Measurements from ENCODE around the gene TULP4.

The TULP4 gene

GRCh38 chr6:158408013-158408412 lies 95.7 kb downstream of the TULP4 start:
- H3K9me3 ChIP-seq (ENCODE audit: low read depth, low read length): no peaks in the 10 kb centered on the region
- no peak for DNase-seq (ENCODE audit: low read depth, low spot score)
- no peak overlapping the region for H3K27ac ChIP-seq
- H3K4me3 ChIP-seq: no peak overlapping the region
- no peaks in the 10 kb centered on the region for H3K36me3 ChIP-seq (ENCODE audit: insufficient read depth, low read length)
- no peak for TF ChIP-seq FOXP2 (optimal IDR thresholded peaks at IDR 0.05; ENCODE audit: control extremely low read depth, extremely low read length, insufficient read depth)
- TF ChIP-seq EZH2 (IDR thresholded peaks at IDR 0.05): no peak
- no peak for TF ChIP-seq POLR2AphosphoS5 (IDR thresholded peaks at IDR 0.05; ENCODE audit: borderline replicate concordance, low read depth, low read length)
- no peak overlapping the region for H3K9ac ChIP-seq (ENCODE audit: insufficient read length)

DNA sequence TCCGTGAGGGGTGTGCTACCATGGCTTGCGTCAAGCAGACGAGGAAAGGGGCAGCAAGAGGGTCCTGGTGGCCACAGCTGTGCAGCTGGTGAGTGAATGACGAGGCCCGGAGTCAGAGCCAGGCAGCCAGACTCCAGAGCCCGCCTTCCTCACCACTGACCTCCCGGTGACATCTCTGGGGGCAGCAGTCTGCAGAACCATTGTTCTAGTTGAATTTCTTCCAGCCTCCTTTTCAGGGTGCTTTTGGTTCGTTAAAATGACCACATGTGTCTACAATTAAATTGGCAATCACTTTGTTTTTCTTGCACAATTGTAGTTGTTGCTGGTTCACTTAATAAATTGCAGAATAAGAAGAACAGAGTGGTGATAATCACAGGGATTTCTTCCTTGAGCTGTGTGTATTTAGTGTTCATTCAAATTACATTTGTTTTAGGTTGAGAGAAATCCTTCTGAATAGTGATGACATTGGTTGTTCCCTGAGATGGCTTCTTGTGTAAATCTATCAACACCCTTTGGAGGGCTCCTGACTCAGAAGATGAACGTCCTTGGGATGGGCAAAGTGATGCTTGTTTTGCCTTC lies 96.4 kb downstream of the TULP4 start:
- DNase-seq (ENCODE audit: low read depth, low spot score): no peak
- Histone ChIP-seq H3K9me3 (ENCODE audit: low read depth, low read length) (no peaks in the 10 kb centered on the region), H3K27ac (no peak overlapping the region), H3K9ac (ENCODE audit: insufficient read length) (no peak overlapping the region), H3K36me3 (ENCODE audit: insufficient read depth, low read length) (no peaks in the 10 kb centered on the region), H3K4me3 (no peak overlapping the region)
- TF ChIP-seq FOXP2 (optimal IDR thresholded peaks at IDR 0.05; ENCODE audit: control extremely low read depth, extremely low read length, insufficient read depth) (no peak), EZH2 (IDR thresholded peaks at IDR 0.05) (no peak), POLR2AphosphoS5 (IDR thresholded peaks at IDR 0.05; ENCODE audit: borderline replicate concordance, low read depth, low read length) (no peak)

DNA sequence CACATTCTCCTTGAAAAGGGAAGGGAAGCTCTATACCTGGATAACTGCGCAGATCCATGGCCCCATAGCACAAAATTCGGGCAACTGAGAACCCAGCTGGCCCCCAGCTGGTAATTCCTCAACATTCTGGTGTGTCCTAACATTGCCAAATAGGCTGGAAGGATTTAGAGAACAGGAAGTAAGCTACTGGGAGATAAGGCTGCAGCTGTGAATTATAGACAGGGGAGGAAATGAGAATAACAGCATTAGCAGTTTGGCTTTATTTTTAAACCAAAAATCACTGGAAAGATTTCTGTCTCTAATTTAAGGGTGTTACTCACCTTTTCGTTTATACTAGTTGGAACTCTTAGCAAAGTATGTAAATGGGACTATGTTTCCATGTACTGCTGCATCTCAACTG lies 97.2 kb downstream of the TULP4 start:
- 0 out of 2 replicates have a peak overlapping the region, but pooled peaks have one; percentile 4 for H3K27ac ChIP-seq
- H3K4me3 ChIP-seq: no peak overlapping the region
- H3K9ac ChIP-seq (ENCODE audit: insufficient read length): no peak overlapping the region
- TF ChIP-seq FOXP2 (optimal IDR thresholded peaks at IDR 0.05; ENCODE audit: control extremely low read depth, extremely low read length, insufficient read depth): no peak
- TF ChIP-seq POLR2AphosphoS5 (IDR thresholded peaks at IDR 0.05; ENCODE audit: borderline replicate concordance, low read depth, low read length): no peak
- no peak for TF ChIP-seq EZH2 (IDR thresholded peaks at IDR 0.05)
- H3K36me3 ChIP-seq (ENCODE audit: insufficient read depth, low read length): 0 out of 2 replicates have a peak, but pooled peaks cover 2% of the 10 kb centered on the region
- DNase-seq (ENCODE audit: low read depth, low spot score): no peak
- no peaks in the 10 kb centered on the region for H3K9me3 ChIP-seq (ENCODE audit: low read depth, low read length)

DNA sequence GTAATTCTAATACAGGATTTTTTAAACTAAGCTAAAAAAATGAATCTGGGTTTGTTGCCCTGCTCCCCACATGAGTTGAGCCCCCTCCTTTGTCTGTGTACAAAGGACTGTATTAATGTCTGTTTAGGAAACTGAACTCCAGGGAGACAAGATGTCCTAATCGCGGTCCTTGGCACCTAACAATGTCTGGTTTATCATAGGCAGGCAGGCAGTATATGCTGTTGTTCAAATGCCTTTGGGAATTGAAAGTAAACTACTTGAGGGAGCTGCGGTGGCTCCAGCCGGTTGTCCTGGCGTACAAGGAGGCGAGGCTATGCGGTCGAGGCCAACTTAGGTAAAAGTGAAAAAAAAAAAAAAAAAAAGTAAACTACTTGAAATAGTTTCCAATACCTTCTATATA lies 98.5 kb downstream of the TULP4 start:
- Histone ChIP-seq H3K4me3 (no peak overlapping the region), H3K9me3 (ENCODE audit: low read depth, low read length) (no peaks in the 10 kb centered on the region), H3K27ac (no peak overlapping the region), H3K36me3 (ENCODE audit: insufficient read depth, low read length) (0 out of 2 replicates have a peak, but pooled peaks cover 2% of the 10 kb centered on the region), H3K9ac (ENCODE audit: insufficient read length) (no peak overlapping the region)
- no peak for TF ChIP-seq POLR2AphosphoS5 (IDR thresholded peaks at IDR 0.05; ENCODE audit: borderline replicate concordance, low read depth, low read length)
- TF ChIP-seq EZH2 (IDR thresholded peaks at IDR 0.05): no peak
- TF ChIP-seq FOXP2 (optimal IDR thresholded peaks at IDR 0.05; ENCODE audit: control extremely low read depth, extremely low read length, insufficient read depth): no peak
- no peak for DNase-seq (ENCODE audit: low read depth, low spot score)

DNA sequence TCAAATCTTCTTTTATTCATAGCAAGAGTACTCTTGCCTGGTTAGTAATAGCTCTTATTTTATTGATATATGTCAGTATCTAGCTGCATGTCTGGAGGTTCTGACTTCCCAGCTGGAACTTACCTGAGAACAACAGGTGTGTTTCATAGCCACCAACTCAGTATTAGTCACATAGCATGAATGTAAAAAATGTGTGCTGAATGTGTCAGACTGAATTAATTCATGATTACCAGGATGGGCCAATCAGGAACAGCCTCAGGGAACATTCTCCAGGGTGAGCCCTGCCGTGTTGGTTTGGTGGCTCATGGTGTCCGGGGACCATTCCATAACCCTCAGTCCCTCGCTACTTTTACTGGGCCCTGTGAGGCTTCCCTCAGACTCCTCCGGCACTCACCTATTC lies 99.7 kb downstream of the TULP4 start:
- TF ChIP-seq EZH2 (IDR thresholded peaks at IDR 0.05) (no peak), POLR2AphosphoS5 (IDR thresholded peaks at IDR 0.05; ENCODE audit: borderline replicate concordance, low read depth, low read length) (no peak), FOXP2 (optimal IDR thresholded peaks at IDR 0.05; ENCODE audit: control extremely low read depth, extremely low read length, insufficient read depth) (no peak)
- DNase-seq (ENCODE audit: low read depth, low spot score): no peak

DNA sequence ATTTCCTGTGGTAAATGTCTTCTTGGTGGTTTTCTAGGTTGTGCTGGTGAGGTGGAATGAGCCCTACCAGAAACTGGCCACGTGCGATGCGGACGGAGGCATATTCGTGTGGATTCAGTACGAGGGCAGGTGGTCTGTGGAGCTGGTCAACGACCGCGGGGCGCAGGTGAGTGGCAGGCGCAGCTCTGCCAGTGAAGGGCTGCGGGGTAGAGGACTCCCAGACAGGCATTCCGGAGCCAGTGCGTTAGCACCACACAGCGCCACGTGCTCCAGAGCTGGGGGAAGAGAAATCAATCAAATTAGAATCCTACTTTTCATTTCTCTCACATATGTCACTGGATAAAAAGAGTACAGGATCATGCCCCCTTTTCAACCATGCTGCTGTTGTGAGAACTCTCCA lies 100.8 kb downstream of the TULP4 start:
- no peaks in the 10 kb centered on the region for H3K9me3 ChIP-seq (ENCODE audit: low read depth, low read length)
- no peak overlapping the region for H3K27ac ChIP-seq
- no peak overlapping the region for H3K9ac ChIP-seq (ENCODE audit: insufficient read length)
- no peak for TF ChIP-seq POLR2AphosphoS5 (IDR thresholded peaks at IDR 0.05; ENCODE audit: borderline replicate concordance, low read depth, low read length)
- no peak for TF ChIP-seq FOXP2 (optimal IDR thresholded peaks at IDR 0.05; ENCODE audit: control extremely low read depth, extremely low read length, insufficient read depth)
- no peak for TF ChIP-seq EZH2 (IDR thresholded peaks at IDR 0.05)
- DNase-seq (ENCODE audit: low read depth, low spot score): no peak
- no peak overlapping the region for H3K4me3 ChIP-seq
- H3K36me3 ChIP-seq (ENCODE audit: insufficient read depth, low read length): 0 out of 2 replicates have a peak, but pooled peaks cover 2% of the 10 kb centered on the region

More for the DNA sequence above, 99.7 kb downstream of the TULP4 start:
- Histone ChIP-seq H3K4me3 (no peak overlapping the region), H3K9me3 (ENCODE audit: low read depth, low read length) (no peaks in the 10 kb centered on the region), H3K36me3 (ENCODE audit: insufficient read depth, low read length) (0 out of 2 replicates have a peak, but pooled peaks cover 2% of the 10 kb centered on the region), H3K27ac (no peak overlapping the region), H3K9ac (ENCODE audit: insufficient read length) (no peak overlapping the region)

- no peak overlapping the region for H3K4me3 ChIP-seq
- TF ChIP-seq POLR2AphosphoS5 (IDR thresholded peaks at IDR 0.05; ENCODE audit: borderline replicate concordance, low read depth, low read length) (no peak), EZH2 (IDR thresholded peaks at IDR 0.05) (no peak), FOXP2 (optimal IDR thresholded peaks at IDR 0.05; ENCODE audit: control extremely low read depth, extremely low read length, insufficient read depth) (no peak)
- DNase-seq (ENCODE audit: low read depth, low spot score): no peak
- no peak overlapping the region for H3K27ac ChIP-seq
- no peak overlapping the region for H3K9ac ChIP-seq (ENCODE audit: insufficient read length)
- H3K36me3 ChIP-seq (ENCODE audit: insufficient read depth, low read length): 0 out of 2 replicates have a peak, but pooled peaks cover 2% of the 10 kb centered on the region
- H3K9me3 ChIP-seq (ENCODE audit: low read depth, low read length): no peaks in the 10 kb centered on the region
Observed at GRCh38 chr6:158413814-158414565, 101.7 kb downstream of the TULP4 start.

DNA sequence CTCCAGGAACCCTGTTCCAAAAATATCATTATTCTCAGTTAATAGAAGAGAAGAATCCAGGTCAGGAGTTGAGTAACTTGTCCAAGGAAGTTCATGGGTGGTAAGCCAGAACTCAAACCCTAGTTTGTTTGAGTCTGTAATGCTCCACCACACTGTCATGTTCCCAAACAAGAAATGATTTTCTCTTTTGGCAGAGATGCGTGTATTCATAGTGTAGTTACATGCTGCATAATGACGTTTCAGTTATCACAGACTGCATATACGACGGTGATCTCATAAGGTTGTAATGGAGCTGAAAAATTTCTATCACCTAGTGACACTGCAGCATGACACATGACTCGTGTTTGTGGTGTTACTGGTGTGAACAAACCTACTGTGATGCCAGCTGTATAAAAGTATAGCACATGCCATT lies 102.6 kb downstream of the TULP4 start:
- Histone ChIP-seq H3K9ac (ENCODE audit: insufficient read length) (no peak overlapping the region), H3K9me3 (ENCODE audit: low read depth, low read length) (peaks cover 5% of the 10 kb centered on the region; the same call in 1 of the 2 replicates), H3K36me3 (ENCODE audit: insufficient read depth, low read length) (peaks cover 9% of the 10 kb centered on the region; the same call in 1 of the 2 replicates), H3K4me3 (no peak overlapping the region), H3K27ac (no peak overlapping the region)
- no peak for DNase-seq (ENCODE audit: low read depth, low spot score)
- no peak for TF ChIP-seq POLR2AphosphoS5 (IDR thresholded peaks at IDR 0.05; ENCODE audit: borderline replicate concordance, low read depth, low read length)
- TF ChIP-seq FOXP2 (optimal IDR thresholded peaks at IDR 0.05; ENCODE audit: control extremely low read depth, extremely low read length, insufficient read depth): no peak
- no peak for TF ChIP-seq EZH2 (IDR thresholded peaks at IDR 0.05)

Data from SK-N-MC (cell line).